ENCODE measurements around the gene PREX1.

PREX1 gene

GRCh38 chr20:48729538-48729937, 98.3 kb downstream of the PREX1 start:
- DNase-seq (ENCODE audit: low read depth) = no peak
- no peak overlapping the region for H3K4me3 ChIP-seq (replicated peaks; ENCODE audit: low read depth, low read length)
- TF ChIP-seq, protein P1, sequence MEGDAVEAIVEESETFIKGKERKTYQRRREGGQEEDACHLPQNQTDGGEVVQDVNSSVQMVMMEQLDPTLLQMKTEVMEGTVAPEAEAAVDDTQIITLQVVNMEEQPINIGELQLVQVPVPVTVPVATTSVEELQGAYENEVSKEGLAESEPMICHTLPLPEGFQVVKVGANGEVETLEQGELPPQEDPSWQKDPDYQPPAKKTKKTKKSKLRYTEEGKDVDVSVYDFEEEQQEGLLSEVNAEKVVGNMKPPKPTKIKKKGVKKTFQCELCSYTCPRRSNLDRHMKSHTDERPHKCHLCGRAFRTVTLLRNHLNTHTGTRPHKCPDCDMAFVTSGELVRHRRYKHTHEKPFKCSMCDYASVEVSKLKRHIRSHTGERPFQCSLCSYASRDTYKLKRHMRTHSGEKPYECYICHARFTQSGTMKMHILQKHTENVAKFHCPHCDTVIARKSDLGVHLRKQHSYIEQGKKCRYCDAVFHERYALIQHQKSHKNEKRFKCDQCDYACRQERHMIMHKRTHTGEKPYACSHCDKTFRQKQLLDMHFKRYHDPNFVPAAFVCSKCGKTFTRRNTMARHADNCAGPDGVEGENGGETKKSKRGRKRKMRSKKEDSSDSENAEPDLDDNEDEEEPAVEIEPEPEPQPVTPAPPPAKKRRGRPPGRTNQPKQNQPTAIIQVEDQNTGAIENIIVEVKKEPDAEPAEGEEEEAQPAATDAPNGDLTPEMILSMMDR (IDR thresholded peaks at IDR 0.05; ENCODE audit: low read length, missing control alignments) = no peak

DNA sequence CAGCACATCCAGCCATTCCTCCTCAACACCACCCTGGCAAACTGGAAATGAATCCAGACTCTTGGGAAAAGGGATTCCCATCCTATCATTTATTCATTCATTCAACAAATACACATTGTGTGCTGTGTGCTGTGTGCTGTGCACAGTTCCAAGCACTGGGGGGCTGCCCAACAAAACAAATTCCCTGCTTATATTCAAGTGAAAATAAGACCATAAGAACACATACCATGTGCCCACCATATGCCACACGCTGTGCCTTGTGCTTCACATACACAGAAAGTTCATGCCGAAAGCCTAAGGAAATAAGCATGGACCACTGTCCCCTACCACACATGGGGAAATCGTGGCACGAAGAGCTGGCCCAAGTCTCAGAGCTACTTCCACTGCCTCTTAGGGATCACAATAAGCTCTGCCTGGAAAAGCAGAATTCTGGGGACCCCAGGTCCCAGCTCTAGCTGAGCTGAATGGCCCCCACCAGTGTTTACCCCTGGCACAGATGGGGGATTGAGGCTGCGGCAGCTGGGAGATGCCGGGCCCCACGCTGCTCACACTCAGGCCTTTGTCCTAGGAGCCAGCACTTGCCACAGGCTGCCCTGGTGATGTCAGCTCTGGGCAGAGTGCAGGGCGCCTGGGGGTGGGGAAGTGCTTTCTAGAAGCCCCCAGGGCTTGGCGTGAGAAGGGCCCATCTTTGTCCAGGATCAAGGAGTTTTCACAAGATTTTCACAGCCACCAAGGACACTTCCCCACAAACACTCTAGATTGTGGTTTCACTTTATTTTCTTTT, 99.6 kb downstream of the PREX1 start:
- no peak for DNase-seq (ENCODE audit: low read depth)
- TF ChIP-seq, protein P1 (IDR thresholded peaks at IDR 0.05; ENCODE audit: low read length, missing control alignments) = no peak
- H3K4me3 ChIP-seq (replicated peaks; ENCODE audit: low read depth, low read length) = no peak overlapping the region

DNA sequence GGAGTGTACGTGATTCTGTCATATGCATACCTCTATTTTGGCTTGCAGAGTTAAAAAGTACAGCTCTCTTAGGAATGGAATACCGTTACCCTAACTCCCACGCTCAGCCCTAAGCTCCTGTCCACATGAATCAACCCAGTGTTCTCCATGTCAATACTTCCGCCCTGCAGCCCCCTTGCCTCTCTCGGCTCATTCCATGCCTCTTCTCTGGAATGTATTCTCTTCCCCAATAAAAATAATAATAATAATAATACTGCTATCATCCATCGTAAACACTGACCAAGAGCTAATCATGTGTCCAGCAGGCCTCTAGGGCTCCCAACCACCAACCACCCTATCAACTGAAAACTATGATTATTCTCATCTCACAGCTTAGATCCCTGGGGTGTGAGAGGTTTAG, 100.6 kb downstream of the PREX1 start:
- TF ChIP-seq, protein P1 (IDR thresholded peaks at IDR 0.05; ENCODE audit: low read length, missing control alignments) = no peak

DNA sequence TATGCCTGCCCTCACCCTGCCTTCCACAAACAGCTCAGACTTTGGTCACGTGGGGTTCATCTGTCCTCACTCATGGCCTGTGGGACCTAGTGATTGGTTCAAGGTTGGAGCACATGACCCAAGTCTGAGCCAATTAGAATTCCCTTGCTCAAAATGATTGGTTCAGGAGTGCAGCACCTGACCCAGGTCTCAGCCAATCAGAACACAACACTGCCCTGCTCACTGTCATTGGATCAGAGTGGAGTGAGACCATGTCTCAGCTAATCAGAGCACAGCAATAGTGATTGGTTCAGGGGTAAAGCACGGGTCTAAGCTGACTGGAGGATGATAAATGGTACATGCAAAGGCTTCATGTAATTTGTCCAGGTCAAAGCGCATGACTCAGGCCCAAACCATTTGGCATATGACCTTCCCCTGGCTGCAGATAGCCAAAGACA, 102.2 kb downstream of the PREX1 start:
- no peak overlapping the region for H3K4me3 ChIP-seq (replicated peaks; ENCODE audit: low read depth, low read length)
- DNase-seq (ENCODE audit: low read depth) = peak; percentile 35

More for the DNA sequence above, 100.6 kb downstream of the PREX1 start:
- no peak overlapping the region for H3K4me3 ChIP-seq (replicated peaks; ENCODE audit: low read depth, low read length)
- no peak for DNase-seq (ENCODE audit: low read depth)

DNA sequence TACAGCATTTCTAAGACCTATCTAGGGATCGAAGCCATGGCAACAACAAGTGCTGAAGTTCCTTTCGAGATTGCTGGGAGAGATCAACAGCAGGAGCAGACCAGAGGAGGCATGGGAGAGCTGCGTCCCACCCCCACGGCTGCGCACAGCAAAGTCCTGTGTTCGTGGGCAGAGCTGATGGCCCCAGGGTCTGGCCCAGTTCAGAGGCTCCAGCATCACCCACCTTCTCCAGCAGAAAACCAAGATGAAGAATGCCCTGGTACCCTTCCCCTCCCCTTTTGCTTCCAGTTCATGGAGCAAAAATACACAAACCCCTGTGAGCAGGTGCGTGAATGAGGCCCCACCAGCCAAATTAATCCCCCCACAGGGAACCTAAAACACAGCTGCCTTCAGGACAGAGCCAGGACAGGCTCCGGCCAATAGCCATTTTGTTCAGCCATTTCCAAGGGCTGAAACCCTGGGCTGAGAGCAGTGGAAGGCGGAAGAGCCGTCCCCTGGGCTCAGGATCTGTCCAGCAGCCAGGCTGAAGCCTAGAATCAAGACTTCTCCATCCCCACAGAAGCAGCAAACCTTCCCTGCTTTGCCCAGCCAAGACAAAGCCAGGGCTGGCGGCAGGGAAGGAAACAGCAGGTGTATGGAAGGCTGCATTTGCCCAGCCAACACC, 102.8 kb downstream of the PREX1 start:
- TF ChIP-seq, protein P1 (IDR thresholded peaks at IDR 0.05; ENCODE audit: low read length, missing control alignments) = no peak
- DNase-seq (ENCODE audit: low read depth) = no peak
- no peak overlapping the region for H3K4me3 ChIP-seq (replicated peaks; ENCODE audit: low read depth, low read length)

More for the DNA sequence above, 102.2 kb downstream of the PREX1 start:
- TF ChIP-seq, protein P1 (IDR thresholded peaks at IDR 0.05; ENCODE audit: low read length, missing control alignments) = no peak

GRCh38 chr20:48724382-48724781, 103.4 kb downstream of the PREX1 start:
- H3K4me3 ChIP-seq (replicated peaks; ENCODE audit: low read depth, low read length) = no peak overlapping the region
- TF ChIP-seq, protein P1 (IDR thresholded peaks at IDR 0.05; ENCODE audit: low read length, missing control alignments) = no peak
- no peak for DNase-seq (ENCODE audit: low read depth)
